Caki2 (cell line): Measurements from ENCODE around the gene FAM193A. TPM values are rescaled to one million over a fixed set of nuclear protein-coding genes. Genes with fewer than 3 reads are reported as not detected.
A peak's percentile ranks its signal among the peaks of the same experiment; 100 is the strongest.

Experiments
- DNase-seq: peaks from one replicate; pipeline ENCODE4 v3.0.0-alpha.2; 2015; ENCODE audit warnings: low read depth
- in situ Hi-C: cut with HindIII; loops from 2 replicates; pipeline ENCODE4 v1.10.0; 2016; ENCODE audit warnings: low sequenced_read_pairs, low pct_unique_long_range_greater_than_20kb, mixed read lengths
- total RNA-seq: library from RNA; depleted of rRNA; stranded (reverse); fragments of >200 nt; shearing (Covaris generic); gene quantifications from 2 replicates; pipeline ENCODE4 v1.2.3, GENCODE V29; 2014; ENCODE audit warnings: low replicate concordance; rRNA removed

FAM193A gene
- total RNA-seq: 5.0 and 5.1 TPM in 2 replicates

- in situ Hi-C loops: no loop called here
- peak; percentile 99 for DNase-seq
Measured at GRCh38 chr4:2536193-2537010, at the start of gene FAM193A. Gene FAM193A, plus strand, starts transcription at chr4:2536647. Its CDS starts 269 bp downstream, at chr4:2536916.

GRCh38 chr4:2486981-2487380 is 49.5 kb upstream of the FAM193A start:
- DNase-seq: no peak
- in situ Hi-C loops: no loop called here

- in situ Hi-C loops: no loop called here
Measured at GRCh38 chr4:2487632-2488031, 48.8 kb upstream of the FAM193A start.

GRCh38 chr4:2489081-2489805 is 47.2 kb upstream of the FAM193A start:
- in situ Hi-C loops: no loop called here
- DNase-seq: no peak

More at GRCh38 chr4:2487632-2488031, 48.8 kb upstream of the FAM193A start:
- DNase-seq: no peak

- no peak for DNase-seq
- in situ Hi-C loops: no loop called here
Measured at GRCh38 chr4:2489841-2490552, 46.5 kb upstream of the FAM193A start.

- no peak for DNase-seq
- in situ Hi-C loops: no loop called here
Measured at GRCh38 chr4:2492970-2493369, 43.5 kb upstream of the FAM193A start.

- DNase-seq: no peak
- in situ Hi-C loops: no loop called here
Measured at GRCh38 chr4:2494992-2495391, 41.5 kb upstream of the FAM193A start.

GRCh38 chr4:2497324-2497723 is 39.1 kb upstream of the FAM193A start:
- DNase-seq: no peak
- in situ Hi-C loops: no loop called here

GRCh38 chr4:2497931-2498330 is 38.5 kb upstream of the FAM193A start:
- in situ Hi-C loops: no loop called here
- DNase-seq: no peak

- DNase-seq: no peak
- in situ Hi-C loops: no loop called here
Measured at GRCh38 chr4:2500547-2500946, 35.9 kb upstream of the FAM193A start.

- in situ Hi-C loops: no loop called here
- no peak for DNase-seq
Measured at GRCh38 chr4:2501034-2501594, 35.3 kb upstream of the FAM193A start.

GRCh38 chr4:2503809-2504208 is 32.6 kb upstream of the FAM193A start:
- DNase-seq: no peak
- in situ Hi-C loops: no loop called here

GRCh38 chr4:2507259-2507658 is 29.2 kb upstream of the FAM193A start:
- in situ Hi-C loops: no loop called here
- no peak for DNase-seq

GRCh38 chr4:2507855-2508254 is 28.6 kb upstream of the FAM193A start:
- DNase-seq: no peak
- in situ Hi-C loops: no loop called here

GRCh38 chr4:2510351-2511259 is 25.8 kb upstream of the FAM193A start:
- in situ Hi-C loops: no loop called here
- DNase-seq: no peak

GRCh38 chr4:2511645-2512131 is 24.8 kb upstream of the FAM193A start:
- DNase-seq: no peak
- in situ Hi-C loops: no loop called here

- in situ Hi-C loops: no loop called here
- no peak for DNase-seq
Measured at GRCh38 chr4:2512396-2513135, 23.9 kb upstream of the FAM193A start.
